Measurements from ENCODE around the gene MYH1.

DNA sequence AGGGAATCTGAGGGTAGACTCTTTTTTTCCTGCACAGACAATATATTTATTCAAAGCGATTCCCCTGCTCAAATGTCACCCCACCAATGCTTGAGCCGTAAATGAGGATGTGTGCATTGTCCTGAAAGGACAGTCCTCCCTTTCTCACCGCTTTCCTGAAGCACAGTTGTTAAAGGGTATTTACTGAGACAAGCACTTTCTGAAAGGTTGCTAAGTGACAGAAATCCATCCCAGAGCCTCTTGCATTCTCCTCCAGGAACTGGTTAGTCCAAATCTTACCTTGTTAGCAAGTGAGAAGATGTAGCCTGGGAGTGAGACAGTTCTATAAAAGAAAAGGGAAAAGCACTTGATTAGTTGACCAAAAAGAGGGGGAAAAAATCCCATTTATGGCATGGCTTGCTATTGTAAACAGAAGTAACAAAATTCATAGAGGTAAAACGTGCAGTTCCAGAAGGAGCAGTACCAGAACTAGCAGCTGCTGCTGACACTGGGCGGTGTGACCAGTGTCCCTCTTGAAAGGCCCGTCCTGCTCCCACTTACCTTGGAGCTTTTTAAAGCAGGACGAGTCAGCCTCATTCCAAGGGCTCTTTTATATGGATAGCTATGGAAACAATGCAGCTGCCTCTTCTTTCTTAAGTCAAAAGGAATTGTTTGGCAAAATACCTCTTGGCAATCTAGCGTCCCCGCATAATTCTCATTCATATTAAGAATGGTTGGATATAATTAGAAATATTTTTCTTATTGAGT lies 30.9 kb upstream of the MYH1 start, which contains the start of gene MYH2:
- no peak for TF ChIP-seq CTCF (IDR thresholded peaks at IDR 0.05)
- no peak for TF ChIP-seq POLR2A (IDR thresholded peaks at IDR 0.05)

All from Peyer's patch (tissue), 4 donors.